HuH-7.5 (cell line): ENCODE results near the gene CD151.

Experiments
- DNase-seq: peaks from one replicate; pipeline ENCODE4 v3.0.0; 2011; ENCODE audit warnings: low spot score

The CD151 gene

DNA sequence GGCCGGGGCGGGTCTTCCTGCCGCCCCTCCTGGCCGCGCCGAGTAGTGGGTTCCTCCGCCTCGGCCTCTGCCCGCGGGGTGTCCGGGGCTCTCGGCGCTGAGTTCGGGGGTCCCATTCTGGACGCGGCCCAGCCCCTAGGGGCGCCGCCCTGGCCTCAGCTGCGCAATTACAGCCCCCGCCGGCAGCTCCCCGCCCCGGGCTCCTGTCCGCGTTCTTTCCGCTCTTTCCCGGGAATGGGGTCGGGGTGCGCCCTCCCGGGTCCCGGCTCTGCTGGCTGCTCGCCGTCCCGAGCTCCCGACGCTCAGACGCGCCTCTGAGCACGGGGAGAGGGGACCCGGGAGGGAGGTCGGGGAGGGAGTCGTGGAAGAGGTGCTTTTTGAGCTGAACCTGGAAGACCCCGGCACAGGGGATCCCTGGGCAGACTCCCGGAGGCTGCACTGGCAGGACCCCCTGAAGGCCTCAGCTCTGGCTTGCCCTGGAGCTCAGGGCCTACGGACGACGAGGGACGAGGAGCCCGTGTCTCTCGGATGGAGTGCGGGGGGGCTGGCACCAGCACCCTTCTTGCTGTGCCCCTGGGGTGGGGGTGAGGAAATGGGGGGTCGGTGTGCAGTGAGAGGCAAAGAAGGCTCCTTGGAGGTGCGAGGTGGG, 10.5 kb downstream of the CD151 start:
- DNase-seq: no peak

DNA sequence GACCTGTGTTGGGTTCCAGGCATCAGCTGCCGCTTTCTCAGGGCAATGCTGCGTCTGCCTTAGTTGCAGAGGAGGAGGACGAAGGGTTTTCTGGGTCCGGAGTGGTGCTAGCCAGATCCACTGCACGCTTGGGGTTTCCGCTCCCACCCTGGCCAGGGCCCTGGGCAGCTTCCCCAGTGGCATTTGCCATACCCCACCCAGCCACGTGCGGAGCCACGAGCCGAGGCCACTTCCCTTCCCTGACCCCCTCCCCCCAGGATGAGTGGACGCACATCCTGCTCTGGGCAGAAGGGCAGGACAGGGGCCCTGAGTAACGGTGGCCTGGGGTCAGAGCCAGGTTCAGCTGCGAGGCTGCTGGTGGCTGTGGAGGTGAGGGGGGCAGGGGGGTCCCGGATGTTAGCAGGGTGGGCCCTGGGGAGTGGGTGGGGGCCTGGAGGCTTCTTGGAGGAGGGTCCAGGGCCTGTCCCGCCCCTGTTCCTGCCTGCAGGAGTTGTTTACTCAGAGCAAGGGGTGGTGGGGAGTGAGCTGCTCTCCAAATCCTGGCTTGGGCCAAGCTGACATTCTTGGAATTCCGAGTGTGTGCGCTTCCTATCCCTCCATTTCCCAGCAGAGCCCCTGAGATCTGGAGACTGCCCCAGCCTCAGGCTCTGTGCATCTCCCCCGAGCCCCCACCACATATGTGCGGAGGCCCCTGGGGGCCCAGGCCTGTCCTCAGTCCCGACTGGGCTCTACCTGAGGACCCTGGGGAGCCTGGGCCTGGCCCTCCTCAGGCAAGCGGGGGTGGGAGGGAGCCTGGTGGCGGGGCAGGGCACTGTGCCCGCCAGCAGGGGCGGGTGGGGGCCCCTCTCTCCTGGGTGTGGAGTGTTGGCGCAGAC, 11.3 kb downstream of the CD151 start:
- peak; percentile 94 for DNase-seq

DNA sequence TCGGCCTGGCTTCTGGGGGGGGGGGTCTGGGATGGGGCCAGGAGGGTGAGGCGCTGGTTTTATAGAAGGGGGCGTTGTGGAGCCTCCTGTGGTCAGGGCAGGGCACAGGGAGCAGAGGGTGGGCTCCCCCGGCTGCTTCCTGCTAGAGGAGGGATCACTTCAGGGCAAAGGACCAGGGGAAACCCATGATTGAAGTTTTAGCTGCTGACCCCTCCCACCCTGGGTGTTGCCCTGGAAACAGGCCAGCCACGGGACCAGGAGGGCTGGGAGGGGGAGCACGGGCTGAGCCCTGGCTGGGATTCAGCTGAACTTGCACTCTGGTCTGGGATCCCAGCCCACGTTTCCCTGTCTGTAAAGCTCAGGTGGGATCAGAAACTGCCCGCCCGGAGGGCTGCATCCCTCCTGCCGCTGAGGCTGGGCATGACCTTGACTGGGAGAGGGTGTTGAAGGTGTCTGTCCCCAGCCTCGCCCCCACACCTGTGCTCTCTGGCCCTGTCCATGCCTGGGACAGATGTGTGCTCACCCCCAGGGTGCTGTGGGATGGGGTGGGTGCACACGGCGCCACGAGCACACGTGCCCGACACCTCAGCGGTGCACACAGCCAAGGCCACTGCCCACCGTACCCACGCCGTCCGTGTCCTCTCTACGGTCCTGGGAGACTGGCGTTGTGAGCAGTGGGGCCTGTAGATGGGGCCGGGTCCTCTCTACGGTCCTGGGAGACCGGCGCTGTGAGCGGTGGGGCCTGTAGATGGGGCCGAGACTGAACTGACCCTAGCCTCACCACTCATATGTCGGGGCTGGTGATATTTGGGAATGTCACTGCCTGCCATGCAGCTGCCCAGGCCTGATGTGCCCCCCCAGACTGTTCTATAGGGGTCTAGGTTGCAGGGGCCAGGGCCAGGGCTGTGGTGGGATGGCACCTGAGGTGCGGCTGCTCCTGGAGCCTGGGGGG, 12.2 kb downstream of the CD151 start:
- peak; percentile 86 for DNase-seq

DNA sequence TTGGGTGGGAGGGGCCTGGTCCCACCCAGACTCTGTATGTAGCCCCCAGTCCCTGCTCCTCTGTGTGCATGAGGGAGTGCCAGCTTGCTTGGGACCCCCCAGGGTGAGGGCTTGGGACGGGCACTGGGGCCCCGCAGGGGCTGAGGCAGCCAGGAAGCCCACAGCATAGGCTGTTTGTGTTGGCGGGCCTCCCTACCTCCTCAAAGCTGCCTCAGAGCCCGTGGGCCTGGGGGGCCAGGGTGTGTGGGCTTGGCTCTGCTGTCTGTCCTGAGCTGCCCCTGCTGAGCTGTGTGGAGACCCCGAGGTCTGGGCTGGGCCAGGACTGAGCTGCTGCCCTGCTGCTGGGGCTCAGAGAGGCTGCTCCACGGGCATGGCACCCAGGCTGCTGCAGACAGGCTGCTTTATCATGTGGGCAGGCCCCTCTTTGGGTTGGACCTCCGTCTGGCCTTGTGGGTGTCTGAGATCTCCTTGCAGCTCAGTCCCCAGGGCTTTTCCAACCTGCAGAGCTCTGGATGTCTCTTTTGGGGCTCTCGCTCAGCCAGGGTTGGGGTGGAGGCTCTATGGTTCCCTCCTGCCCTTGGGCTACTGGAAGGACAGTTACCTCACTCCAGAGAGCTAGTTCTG, 13.2 kb downstream of the CD151 start:
- no peak for DNase-seq

DNA sequence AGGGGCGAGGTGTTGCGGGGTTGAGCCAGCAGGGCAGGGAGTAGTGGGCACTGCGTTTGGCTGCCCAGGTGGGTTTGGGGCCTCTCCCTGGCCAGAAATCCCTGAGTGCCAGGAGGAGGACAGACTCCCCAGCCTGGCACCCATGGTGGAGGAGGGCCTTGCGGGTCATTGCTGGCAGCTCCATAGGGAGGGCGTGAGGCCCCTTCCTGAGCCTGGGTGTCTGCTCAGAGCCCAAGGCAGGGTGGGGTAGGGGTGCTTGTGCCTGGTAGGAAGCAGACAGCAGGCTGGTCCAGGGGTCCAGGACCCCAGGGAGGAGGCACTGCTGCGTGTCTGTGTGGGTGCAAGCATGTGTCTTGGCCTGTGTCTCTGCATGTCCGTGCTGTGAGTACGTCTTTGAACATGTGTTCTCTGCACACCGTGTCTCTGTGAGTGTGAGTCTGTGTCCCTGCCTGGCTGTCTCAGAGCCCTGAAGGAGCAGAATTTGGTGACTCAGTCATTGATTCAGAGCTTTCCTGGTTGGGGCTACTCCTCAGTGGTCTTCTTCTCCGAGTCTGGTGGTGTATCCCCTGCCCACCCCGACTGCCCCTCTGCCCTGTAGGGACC, 13.8 kb downstream of the CD151 start:
- DNase-seq: no peak

DNA sequence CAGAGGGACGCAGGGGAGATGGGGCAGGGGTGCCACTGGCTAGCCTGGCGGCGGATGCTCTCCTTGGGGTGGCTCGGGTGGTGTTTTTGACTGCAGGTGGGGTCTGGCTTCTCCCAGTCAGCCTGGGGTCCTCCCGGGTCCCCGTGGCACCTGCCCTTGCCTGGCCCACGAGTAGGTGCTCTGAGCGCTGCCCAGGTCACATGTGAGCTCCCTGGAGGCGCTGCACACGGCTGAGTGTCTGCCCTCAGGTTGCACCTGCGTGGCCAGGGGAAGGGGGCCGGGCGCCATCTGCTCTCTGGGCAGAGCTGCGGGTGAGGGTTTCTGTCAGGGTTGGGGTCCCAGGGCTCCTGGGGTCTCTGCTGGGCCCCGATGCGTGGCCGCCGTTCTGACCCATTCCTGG, 15.1 kb downstream of the CD151 start:
- no peak for DNase-seq

DNA sequence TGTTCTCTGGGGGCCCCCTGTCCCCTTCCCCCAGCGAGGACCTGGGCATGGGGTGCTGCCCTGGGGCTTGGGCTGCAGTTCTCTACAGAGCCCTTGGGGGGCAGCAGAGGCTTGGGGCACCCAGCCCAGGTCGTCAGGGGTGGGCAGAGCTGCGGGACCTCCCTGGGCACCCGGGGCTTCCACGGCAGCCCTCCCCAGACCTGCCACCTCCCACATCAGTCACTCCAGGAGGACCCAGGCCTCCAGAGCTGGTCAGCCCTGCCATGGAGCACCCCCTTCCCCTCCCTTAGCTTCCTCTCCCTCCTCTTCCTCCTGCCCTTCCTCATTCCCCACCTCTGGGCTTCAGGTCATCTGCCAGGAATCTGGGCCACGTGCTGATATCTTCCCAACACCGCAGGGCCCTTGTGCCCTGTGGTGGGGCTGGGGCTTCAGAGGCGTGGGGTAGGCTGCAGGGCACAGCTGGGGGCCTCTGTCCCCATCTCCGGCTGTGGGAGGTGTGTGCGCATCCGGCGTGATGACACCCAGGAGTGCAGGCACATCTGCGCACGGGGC, 15.7 kb downstream of the CD151 start:
- DNase-seq: peak; percentile 94

DNA sequence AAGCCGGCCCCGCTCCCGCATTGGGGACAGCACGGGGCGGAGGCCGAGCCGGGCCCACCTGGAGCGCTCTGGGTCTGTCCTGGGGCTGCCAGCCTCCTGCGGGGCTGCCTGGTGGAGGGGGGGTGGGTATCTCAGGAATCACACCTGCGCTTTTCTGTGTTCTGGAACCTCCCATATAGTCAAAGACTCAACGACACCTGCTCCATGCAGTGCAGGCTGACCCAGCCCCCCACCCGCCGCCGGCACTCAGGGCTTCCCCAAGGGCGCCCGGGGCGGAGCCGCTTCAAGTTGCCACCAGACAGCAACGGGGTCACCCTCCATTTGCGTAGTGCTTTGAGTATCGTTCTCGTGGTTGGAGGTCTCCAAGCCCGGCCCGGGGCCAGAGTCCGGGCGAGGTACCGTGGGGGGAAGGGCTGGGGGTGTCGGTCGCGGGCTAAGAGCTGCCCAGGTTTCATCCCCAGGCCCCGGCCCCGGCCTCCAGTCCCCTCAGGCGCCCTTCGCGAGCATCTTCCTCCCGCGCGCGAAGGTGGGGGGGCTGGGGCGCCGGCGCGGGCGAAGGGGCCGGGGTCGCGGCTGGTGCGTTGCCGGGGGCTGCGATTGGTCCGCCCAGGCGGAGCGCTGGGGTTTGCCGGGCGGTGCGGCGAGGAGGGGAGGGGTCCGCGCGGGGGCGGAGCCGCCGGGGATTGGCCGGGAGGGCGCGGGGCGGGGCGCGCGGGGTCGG, 16.5 kb downstream of the CD151 start:
- DNase-seq: no peak

DNA sequence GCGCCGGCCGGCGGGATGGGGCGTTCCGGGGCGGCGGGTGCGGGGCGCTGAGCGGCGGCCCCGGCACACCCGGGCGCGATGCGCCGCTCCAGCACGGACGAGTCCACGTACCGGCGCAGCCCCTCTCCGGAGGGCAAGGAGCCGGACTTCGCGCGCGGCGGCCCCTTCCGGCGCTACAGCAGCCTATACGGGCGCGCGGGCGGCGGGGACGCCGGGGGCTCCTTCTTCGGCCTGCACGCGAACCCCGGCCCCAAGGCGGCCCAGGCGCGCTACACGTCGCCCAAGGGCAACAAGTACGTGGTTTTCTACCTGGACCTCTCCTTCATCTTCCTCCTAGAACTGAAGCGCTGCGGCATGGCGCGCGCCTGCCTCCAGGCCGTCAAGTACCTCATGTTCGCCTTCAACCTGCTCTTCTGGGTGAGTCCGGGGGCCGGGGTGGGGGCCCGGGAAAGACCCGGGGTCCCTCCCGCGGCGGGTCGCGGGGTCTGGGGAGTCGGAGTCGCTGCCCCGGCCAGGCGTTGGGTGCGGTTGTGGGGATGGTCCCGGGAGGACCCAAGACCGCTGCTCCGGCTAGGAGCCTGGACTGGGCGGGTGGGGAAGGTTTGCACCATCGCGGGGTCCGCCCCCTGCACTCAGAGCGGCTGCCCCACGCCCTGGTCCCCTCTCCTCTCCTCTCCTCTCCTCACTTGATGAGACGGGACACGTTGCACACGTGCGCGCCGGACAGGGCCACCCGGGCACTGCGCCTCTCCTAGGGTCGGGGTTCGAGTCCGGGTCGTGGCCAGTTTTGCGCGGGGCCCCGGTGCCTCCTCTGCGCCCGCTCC, 17.4 kb downstream of the CD151 start:
- DNase-seq: no peak

DNA sequence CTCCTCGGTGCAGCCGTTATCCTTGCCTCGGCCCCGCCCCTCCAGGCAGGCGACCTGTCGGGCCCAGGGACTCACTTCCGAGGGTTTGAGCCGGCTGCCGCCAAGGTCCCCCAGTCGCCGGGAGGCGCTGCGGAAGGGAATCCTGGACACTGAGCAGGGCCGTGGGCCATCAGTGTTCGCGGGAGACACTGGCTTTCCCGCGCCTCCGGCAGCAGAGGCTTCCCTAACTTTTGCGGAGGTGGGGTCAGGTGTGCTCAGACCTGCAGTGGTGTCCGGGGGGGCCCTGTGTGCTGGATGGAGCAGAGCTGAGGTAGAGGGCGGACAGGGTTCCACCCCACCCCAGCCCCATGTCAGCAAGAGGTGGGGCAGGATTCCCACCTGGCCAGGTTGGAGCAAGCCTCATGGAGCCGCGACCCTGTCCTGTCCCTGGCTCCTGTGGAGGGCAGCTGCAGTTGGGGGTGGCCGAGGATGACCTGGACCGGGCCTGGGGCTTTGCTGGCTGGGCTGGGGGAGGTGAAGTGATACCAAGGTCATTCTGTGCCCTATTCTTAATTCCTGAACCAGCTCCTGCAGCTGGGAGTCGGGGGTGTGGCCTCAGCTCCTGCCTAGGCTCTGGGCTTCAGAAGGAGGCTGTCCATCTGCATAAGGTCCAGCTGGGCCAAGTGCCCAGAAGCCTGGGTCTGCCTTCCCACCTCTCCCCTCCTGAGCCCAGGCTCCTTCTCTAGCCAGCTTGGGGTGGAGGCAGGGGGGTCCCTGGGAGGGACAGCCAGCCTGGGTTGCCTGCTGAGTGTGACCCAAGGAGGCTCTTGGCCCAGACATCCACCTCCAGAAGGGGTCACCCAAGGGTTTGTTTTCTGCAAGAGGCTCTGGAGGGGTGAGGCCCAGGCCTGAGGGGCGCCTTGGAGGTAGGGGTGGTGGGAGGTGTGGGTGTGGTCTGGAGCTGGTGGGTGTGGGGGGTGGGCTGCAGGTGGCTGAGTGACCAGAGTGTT, 18.3 kb downstream of the CD151 start:
- DNase-seq: no peak

DNA sequence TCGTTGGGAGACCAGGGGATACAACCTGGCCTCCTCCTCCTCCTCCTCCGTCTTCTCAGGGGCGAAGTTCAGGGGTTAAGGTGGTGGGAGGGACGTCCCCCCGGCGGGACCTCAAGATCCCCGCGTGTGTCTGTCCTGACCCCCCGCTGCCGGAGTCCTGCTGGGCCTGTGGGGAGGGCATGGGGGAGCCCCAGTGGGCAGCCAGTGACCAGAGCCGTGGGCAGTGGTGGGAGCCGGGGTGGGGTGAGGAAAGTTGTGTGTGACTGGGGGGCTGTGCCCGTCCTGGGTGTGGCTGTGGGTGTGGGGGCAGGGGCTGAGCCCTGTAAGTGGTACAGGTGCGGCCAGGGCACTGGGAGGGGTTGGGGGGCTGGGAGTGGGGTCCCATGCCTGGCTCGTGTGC, 20.0 kb downstream of the CD151 start:
- no peak for DNase-seq

DNA sequence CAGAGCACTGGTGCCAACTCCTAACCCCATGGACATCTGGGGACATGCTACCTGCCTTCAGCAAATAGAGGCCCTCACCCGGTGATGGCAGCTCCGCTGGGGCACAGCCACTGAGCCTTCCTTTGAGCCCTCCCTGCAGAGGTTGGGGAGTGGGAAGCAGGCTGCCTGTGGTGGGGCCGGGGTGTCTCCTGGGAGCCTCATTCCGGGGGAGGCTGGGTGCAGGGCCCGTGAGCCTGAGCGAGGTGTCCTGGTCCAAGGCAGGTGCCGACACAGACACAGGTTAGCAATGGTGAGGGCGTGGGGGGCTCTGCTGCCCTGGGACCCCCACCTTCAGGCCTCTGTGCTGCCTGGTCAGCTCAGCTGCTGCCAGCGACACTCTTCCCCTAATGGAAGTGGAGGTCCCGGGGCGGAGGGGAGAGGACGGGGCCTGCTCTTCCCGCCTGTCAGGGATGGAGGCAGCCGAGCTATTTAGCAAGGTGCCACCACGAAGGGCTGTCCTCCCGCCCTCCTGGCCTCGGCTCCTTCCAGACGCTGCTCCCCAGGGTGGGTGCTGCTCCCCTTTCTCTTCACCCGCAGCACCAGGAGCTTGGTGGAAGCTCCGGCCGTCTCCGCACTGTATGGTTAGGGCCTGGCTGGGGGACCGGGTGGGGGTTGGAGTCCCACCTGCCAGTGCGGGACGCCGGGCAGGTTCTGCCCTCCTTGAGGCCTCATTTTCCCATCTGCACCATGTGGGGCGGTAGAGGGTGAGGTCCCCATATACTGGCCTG, 21.1 kb downstream of the CD151 start:
- DNase-seq: no peak

DNA sequence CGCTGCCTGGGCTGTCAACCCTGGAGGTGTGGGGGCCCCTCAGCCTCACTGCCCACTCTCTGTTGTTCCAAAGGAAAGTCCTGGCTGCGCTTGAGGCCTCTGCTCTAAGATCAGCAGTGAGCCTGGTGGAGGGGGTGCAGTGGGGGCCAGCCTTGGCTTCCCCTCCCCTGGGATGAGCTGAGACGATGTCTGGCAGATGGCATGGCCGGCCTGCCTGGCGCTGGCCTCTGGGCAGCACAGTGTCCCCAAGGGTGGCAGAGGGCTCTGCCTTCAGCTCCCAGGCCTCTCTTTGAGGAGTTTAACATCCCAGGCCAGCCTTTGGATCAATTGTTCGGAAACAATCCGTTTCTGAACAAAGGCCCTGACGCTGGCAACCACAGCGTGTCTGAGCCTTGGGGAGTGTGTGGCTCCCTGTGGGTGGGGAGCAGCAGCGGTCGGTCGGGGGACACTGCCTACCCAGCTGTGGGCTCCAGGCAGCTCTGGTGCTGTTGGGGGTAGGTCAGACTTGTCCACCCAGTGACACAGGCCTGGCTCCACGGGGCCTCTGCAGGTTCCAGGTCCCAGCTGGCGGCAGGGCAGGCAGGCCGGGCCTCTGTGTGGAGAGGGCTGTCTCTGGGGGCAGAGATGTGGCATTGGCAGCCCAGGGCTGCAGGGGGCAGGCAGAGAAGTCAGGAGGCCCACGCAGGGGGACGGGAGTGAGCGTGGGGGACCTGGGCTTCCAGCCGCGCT, 22.0 kb downstream of the CD151 start:
- no peak for DNase-seq

DNA sequence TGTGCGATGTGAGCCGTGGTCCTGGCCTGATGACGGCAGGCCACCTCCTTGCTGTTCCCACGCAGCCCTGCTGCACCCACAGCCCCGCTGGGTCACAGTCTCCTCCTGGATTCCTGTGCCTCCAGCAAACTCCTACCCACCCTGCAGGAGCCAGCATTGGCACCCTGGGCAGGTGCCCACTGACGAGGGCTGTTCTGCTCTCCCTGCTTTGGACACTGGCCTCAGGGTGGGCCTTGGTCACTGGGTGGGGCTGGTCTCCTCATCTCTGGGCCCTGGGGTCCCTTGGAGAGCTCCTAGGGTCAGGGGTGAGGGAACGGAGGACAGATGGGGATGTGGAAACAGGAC, 22.6 kb downstream of the CD151 start:
- no peak for DNase-seq

DNA sequence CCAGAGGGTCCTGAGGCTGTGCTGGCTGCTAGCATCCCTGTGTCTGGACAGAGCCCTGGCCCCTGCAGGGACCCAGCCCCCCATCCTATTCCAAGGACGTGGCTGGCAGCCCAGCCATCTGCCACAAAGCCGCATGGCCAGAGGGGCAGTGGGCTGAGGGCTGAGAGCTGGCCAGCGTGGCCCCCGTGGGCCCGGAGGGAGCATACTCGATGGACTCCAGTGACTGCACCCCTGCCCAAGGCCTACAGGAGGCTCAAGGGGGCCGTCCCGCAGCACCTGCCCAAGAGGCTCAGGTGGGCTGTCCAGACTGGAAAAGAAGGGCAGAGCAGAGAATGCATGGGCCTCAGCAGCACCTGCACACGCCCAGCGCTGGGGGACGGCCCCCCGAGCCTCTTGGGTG, 23.0 kb downstream of the CD151 start:
- no peak for DNase-seq

DNA sequence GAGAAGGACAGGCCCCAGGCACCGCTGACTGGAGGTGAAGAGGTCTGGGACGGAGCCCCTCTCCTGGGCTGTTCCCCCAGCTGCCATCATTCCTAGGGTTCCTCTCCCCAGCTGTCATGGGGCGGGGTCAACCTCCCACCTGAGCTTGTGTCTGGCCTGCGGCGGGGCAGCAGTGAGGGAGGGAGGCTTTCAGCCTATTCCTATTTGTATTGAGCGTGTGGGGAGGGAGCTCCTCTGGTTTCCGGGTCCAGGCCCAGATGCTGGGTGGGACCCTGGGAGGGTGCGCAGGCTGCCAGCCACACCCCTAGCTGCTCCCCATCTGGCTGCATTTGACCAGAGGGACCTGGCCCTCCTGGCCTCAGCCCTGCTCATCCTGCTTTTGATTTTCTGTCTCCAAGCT, 23.6 kb downstream of the CD151 start:
- DNase-seq: no peak
